Testis (tissue), 3 donors: ENCODE results near the gene KAT2A. TPM values are rescaled to one million over a fixed set of nuclear protein-coding genes. Genes with fewer than 3 reads are reported as not detected.
A peak's percentile ranks its signal among the peaks of the same experiment; 100 is the strongest.

ENCODE experiments used
- DNase-seq: peaks from one replicate; pipeline ENCODE4 v3.0.0-alpha.2; 2019
- H3K27ac ChIP-seq, 2 donors: fragments of 200-600 bp; sonication (generic); one replicate each; pipeline ENCODE4 v1.5.1; 2019
- H3K27me3 ChIP-seq: fragments of 200-600 bp; sonication (generic); one replicate; pipeline ENCODE4 v1.5.1; 2019
- H3K36me3 ChIP-seq: fragments of 200-600 bp; sonication (generic); one replicate; pipeline ENCODE4 v1.5.1; 2017; ENCODE audit warnings: low read depth; ENCODE audit errors: missing control alignments
- H3K4me1 ChIP-seq: fragments of 200-600 bp; sonication (generic); one replicate; pipeline ENCODE4 v1.5.1; 2019
- H3K4me3 ChIP-seq, 2 donors: fragments of 200-600 bp; sonication (generic); one replicate each; pipeline ENCODE4 v1.5.1; 2017 to 2019
- H3K9me3 ChIP-seq: fragments of 200-600 bp; sonication (generic); one replicate; pipeline ENCODE4 v1.5.1; 2017
- CTCF ChIP-seq, 3 experiments: fragments of 450-650 bp in 2 of 3; fragments of 200-600 bp in 1 of 3; sonication (generic) in 1 of 3; IDR thresholded peaks; one replicate each; pipeline ENCODE4 v1.5.1; 2016 to 2019; ENCODE audit warnings: antibody characterized with exemption in 3 of 3, mild to moderate bottlenecking in 2 of 3, moderate library complexity in 1 of 3
- POLR2A ChIP-seq: fragments of 450-650 bp; IDR thresholded peaks from one replicate; pipeline ENCODE4 v1.6.1; 2017; ENCODE audit warnings: antibody characterized with exemption, mild to moderate bottlenecking, moderate library complexity
- WGBS, 2 donors: methylation state at CpG; one replicate each; pipeline ENCODE4 v1.1.5; 2018; 5-methylcytosine and 5-hydroxymethylcytosine counted together
- intact Hi-C: fragments of 100-400 bp; cut with DNase I; formaldehyde crosslinking; loops from one replicate; pipeline ENCODE4 v1.15.1; 2023; ENCODE audit warnings: low total_unique reads
- polyA plus RNA-seq: library from polyadenylated mRNA; stranded (reverse); fragments of 350-450 nt; fragmentation: Illumina TruSeq; extraction: RNeasy Lipid Tissue Mini Kit (QIAGEN cat#74804); gene quantifications from one replicate; pipeline ENCODE4 v1.2.3, GENCODE V29; 2014; ENCODE audit warnings: low read depth, low replicate concordance; ENCODE audit not compliant: insufficient read depth
- total RNA-seq, 2 donors: library from RNA; depleted of rRNA; stranded (reverse); fragments of >200 nt; gene quantifications; one replicate each; pipeline ENCODE4 v1.2.3, GENCODE V29; 2016

KAT2A gene
- total and polyA plus RNA-seq, 3 donors from 2014 or later = 37.6 to 111 (median 109) TPM

GRCh38 chr17:42106009-42106408 lies 15.2 kb downstream of the KAT2A start:
- TF ChIP-seq CTCF (IDR thresholded peaks at IDR 0.05) (no peak), POLR2A (no peak)
- Histone ChIP-seq H3K4me1 (peaks cover 19% of the 10 kb centered on the region), H3K27me3 (no peaks in the 10 kb centered on the region), H3K4me3 (no peak overlapping the region), H3K27ac (no peak overlapping the region), H3K9me3 (no peaks in the 10 kb centered on the region), H3K36me3 (no peaks in the 10 kb centered on the region)
- 70 to 84% methylated on average over 1 to 2 of the region's 2 CpGs for WGBS, 2 donors
- DNase-seq = no peak
- intact Hi-C loops = no loop called here

GRCh38 chr17:42104264-42104663 lies 16.9 kb downstream of the KAT2A start:
- DNase-seq = no peak
- Histone ChIP-seq H3K27me3 (no peaks in the 10 kb centered on the region), H3K9me3 (no peaks in the 10 kb centered on the region), H3K4me3 (no peak overlapping the region), H3K27ac (no peak overlapping the region), H3K36me3 (no peaks in the 10 kb centered on the region), H3K4me1 (peaks cover 21% of the 10 kb centered on the region)
- TF ChIP-seq POLR2A (no peak), CTCF (IDR thresholded peaks at IDR 0.05) (no peak)
- intact Hi-C loops = no loop called here
- 50 to 75% methylated on average over 3 of the region's 3 CpGs for WGBS, 2 donors

- H3K4me1 ChIP-seq = peaks cover 24% of the 10 kb centered on the region
- 71 to 78% methylated on average over 10 to 11 of the region's 11 CpGs for WGBS, 2 donors
Measured at GRCh38 chr17:42103221-42103954, 17.8 kb downstream of the KAT2A start.

GRCh38 chr17:42101513-42102292 lies 19.5 kb downstream of the KAT2A start:
- H3K9me3 ChIP-seq = no peaks in the 10 kb centered on the region
- intact Hi-C loops = no loop called here
- no peak overlapping the region for H3K27ac ChIP-seq
- TF ChIP-seq POLR2A (no peak), CTCF (IDR thresholded peaks at IDR 0.05) (peak; percentile 65 to 83 (median 68))
- no peaks in the 10 kb centered on the region for H3K36me3 ChIP-seq
- H3K27me3 ChIP-seq = no peaks in the 10 kb centered on the region
- peaks cover 26% of the 10 kb centered on the region for H3K4me1 ChIP-seq
- no peak overlapping the region for H3K4me3 ChIP-seq
- 45 to 58% methylated on average over 10 to 14 of the region's 14 CpGs for WGBS, 2 donors
- DNase-seq = peak; percentile 88

More at GRCh38 chr17:42103221-42103954, 17.8 kb downstream of the KAT2A start:
- intact Hi-C loops = no loop called here
- no peak overlapping the region for H3K4me3 ChIP-seq
- no peaks in the 10 kb centered on the region for H3K27me3 ChIP-seq
- no peaks in the 10 kb centered on the region for H3K9me3 ChIP-seq
- H3K27ac ChIP-seq = no peak overlapping the region
- no peaks in the 10 kb centered on the region for H3K36me3 ChIP-seq
- TF ChIP-seq CTCF (IDR thresholded peaks at IDR 0.05) (no peak), POLR2A (no peak)
- no peak for DNase-seq
